Measurements from ENCODE around the gene SH2B2. TPM values are rescaled to one million over a fixed set of nuclear protein-coding genes. Genes with fewer than 3 reads are reported as not detected.

Gene SH2B2
- polyA plus RNA-seq, 1 donor from 2014 or later = 27.3 TPM

DNA sequence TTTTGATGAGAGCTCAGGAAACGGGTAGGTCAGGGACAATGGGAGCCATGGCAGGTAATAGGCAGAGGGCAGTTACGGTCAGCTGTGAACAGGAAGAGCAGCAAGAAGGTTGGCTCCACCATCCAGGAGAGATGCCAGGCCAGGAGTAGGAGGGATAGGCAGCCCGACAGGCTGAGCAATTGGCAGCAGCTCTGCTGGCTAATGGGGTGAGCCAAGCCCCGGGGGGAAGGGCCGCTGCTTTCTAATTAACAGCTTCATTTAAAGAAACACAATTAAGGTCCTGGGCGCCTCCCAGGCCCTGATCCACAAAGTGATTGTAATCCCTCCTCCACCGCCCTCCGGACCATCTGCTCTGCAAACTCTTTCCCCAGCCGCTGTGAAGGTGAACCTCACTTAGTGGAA is 23.7 kb downstream of the SH2B2 start:
- no peaks in the 10 kb centered on the region for H3K9me2 ChIP-seq (ENCODE audit: insufficient read depth, low read length)
- H3K27me3 ChIP-seq (ENCODE audit: insufficient read depth, low read depth, low read length) = no peaks in the 10 kb centered on the region
- H3K79me2 ChIP-seq (replicated peaks; ENCODE audit: insufficient read depth, low read length) = no peaks in the 10 kb centered on the region
- no peaks in the 10 kb centered on the region for H3F3A ChIP-seq (ENCODE audit: insufficient read depth, low read length, poor library complexity, severe bottlenecking)
- no peaks in the 10 kb centered on the region for H4K20me1 ChIP-seq (ENCODE audit: insufficient read depth)
- no peak overlapping the region for H3K27ac ChIP-seq (ENCODE audit: low read length)
- no peak overlapping the region for H2AFZ ChIP-seq (ENCODE audit: low read depth, low read length)
- H3K36me3 ChIP-seq (ENCODE audit: insufficient read depth, low read length) = no peaks in the 10 kb centered on the region
- no peak overlapping the region for H3K4me2 ChIP-seq (ENCODE audit: low read length)
- no peaks in the 10 kb centered on the region for H3K9me3 ChIP-seq (ENCODE audit: low read length)
- no peak overlapping the region for H3K9ac ChIP-seq (ENCODE audit: low read length)
- H3K4me3 ChIP-seq (ENCODE audit: low read length) = no peak overlapping the region
- TF ChIP-seq POLR2AphosphoS5 (IDR thresholded peaks at IDR 0.05) (no peak), SMC3 (conservative IDR thresholded peaks at IDR 0.05; ENCODE audit: poor library complexity) (no peak), EZH2 (IDR thresholded peaks at IDR 0.05; ENCODE audit: borderline replicate concordance, insufficient read depth, low read length, poor library complexity, severe bottlenecking) (no peak), MXI1 (conservative IDR thresholded peaks at IDR 0.05; ENCODE audit: poor library complexity, severe bottlenecking) (no peak)
- TF ChIP-seq, protein P1, sequence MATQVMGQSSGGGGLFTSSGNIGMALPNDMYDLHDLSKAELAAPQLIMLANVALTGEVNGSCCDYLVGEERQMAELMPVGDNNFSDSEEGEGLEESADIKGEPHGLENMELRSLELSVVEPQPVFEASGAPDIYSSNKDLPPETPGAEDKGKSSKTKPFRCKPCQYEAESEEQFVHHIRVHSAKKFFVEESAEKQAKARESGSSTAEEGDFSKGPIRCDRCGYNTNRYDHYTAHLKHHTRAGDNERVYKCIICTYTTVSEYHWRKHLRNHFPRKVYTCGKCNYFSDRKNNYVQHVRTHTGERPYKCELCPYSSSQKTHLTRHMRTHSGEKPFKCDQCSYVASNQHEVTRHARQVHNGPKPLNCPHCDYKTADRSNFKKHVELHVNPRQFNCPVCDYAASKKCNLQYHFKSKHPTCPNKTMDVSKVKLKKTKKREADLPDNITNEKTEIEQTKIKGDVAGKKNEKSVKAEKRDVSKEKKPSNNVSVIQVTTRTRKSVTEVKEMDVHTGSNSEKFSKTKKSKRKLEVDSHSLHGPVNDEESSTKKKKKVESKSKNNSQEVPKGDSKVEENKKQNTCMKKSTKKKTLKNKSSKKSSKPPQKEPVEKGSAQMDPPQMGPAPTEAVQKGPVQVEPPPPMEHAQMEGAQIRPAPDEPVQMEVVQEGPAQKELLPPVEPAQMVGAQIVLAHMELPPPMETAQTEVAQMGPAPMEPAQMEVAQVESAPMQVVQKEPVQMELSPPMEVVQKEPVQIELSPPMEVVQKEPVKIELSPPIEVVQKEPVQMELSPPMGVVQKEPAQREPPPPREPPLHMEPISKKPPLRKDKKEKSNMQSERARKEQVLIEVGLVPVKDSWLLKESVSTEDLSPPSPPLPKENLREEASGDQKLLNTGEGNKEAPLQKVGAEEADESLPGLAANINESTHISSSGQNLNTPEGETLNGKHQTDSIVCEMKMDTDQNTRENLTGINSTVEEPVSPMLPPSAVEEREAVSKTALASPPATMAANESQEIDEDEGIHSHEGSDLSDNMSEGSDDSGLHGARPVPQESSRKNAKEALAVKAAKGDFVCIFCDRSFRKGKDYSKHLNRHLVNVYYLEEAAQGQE (IDR thresholded peaks at IDR 0.05; ENCODE audit: borderline replicate concordance) = no peak

DNA sequence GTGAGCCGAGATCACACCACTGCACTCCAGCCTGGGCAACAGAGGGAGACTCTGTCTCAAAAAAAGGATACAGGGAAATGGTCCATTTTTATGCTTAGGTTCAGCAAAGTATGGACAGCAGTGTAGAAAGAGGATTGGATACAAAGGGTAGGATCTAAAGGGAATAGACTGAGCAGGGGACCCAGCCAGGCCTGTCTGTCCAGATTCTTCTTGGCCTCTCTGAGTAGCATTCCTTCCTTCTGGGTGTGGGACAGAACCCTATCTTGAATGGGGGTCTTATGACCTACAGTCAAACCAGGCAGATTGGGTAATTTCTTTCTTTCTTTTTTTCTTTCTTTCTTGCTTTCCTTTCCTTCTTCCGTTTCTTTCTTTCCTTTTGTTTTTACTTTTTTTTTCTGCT is 25.6 kb downstream of the SH2B2 start:
- Histone ChIP-seq H3K9me2 (ENCODE audit: insufficient read depth, low read length) (no peaks in the 10 kb centered on the region), H3K9ac (ENCODE audit: low read length) (no peak overlapping the region), H4K20me1 (ENCODE audit: insufficient read depth) (no peaks in the 10 kb centered on the region), H3K36me3 (ENCODE audit: insufficient read depth, low read length) (no peaks in the 10 kb centered on the region), H3K27ac (ENCODE audit: low read length) (no peak overlapping the region), H3K4me2 (ENCODE audit: low read length) (no peak overlapping the region), H3K9me3 (ENCODE audit: low read length) (no peaks in the 10 kb centered on the region), H2AFZ (ENCODE audit: low read depth, low read length) (no peak overlapping the region), H3F3A (ENCODE audit: insufficient read depth, low read length, poor library complexity, severe bottlenecking) (no peaks in the 10 kb centered on the region), H3K27me3 (ENCODE audit: insufficient read depth, low read depth, low read length) (no peaks in the 10 kb centered on the region), H3K79me2 (replicated peaks; ENCODE audit: insufficient read depth, low read length) (no peaks in the 10 kb centered on the region), H3K4me3 (ENCODE audit: low read length) (no peak overlapping the region)
- TF ChIP-seq TAF1 (IDR thresholded peaks at IDR 0.05; ENCODE audit: low read depth) (no peak), RAD21 (conservative IDR thresholded peaks at IDR 0.05) (no peak), EZH2 (IDR thresholded peaks at IDR 0.05; ENCODE audit: borderline replicate concordance, insufficient read depth, low read length, poor library complexity, severe bottlenecking) (no peak), POLR2AphosphoS5 (IDR thresholded peaks at IDR 0.05) (no peak), MXI1 (conservative IDR thresholded peaks at IDR 0.05; ENCODE audit: poor library complexity, severe bottlenecking) (no peak), SMC3 (conservative IDR thresholded peaks at IDR 0.05; ENCODE audit: poor library complexity) (no peak), EP300 (conservative IDR thresholded peaks at IDR 0.05; ENCODE audit: poor library complexity, severe bottlenecking) (no peak)
- TF ChIP-seq, protein P2, sequence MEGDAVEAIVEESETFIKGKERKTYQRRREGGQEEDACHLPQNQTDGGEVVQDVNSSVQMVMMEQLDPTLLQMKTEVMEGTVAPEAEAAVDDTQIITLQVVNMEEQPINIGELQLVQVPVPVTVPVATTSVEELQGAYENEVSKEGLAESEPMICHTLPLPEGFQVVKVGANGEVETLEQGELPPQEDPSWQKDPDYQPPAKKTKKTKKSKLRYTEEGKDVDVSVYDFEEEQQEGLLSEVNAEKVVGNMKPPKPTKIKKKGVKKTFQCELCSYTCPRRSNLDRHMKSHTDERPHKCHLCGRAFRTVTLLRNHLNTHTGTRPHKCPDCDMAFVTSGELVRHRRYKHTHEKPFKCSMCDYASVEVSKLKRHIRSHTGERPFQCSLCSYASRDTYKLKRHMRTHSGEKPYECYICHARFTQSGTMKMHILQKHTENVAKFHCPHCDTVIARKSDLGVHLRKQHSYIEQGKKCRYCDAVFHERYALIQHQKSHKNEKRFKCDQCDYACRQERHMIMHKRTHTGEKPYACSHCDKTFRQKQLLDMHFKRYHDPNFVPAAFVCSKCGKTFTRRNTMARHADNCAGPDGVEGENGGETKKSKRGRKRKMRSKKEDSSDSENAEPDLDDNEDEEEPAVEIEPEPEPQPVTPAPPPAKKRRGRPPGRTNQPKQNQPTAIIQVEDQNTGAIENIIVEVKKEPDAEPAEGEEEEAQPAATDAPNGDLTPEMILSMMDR (IDR thresholded peaks at IDR 0.05; ENCODE audit: poor library complexity, severe bottlenecking) = no peak
- TF ChIP-seq, protein P1 (IDR thresholded peaks at IDR 0.05; ENCODE audit: borderline replicate concordance) = no peak

Measured in neural cell (in vitro differentiated cells).